ENCODE measurements around the gene NRXN3.

NRXN3 gene

GRCh38 chr14:79487632-79488031 lies 1317.5 kb downstream of the NRXN3 start:
- Histone ChIP-seq H4K20me1 (ENCODE audit: insufficient read depth, low read length) (no peaks in the 10 kb centered on the region), H3K4me2 (ENCODE audit: low read length) (no peak overlapping the region), H3K9me2 (ENCODE audit: low read depth, low read length) (no peaks in the 10 kb centered on the region), H3F3A (ENCODE audit: insufficient read depth, low read length) (no peaks in the 10 kb centered on the region), H3K27me3 (ENCODE audit: insufficient read depth, low read length) (no peaks in the 10 kb centered on the region), H3K9me3 (ENCODE audit: low read length) (no peaks in the 10 kb centered on the region), H3K27ac (ENCODE audit: low read depth, low read length, poor library complexity, severe bottlenecking) (no peak overlapping the region), H3K4me3 (ENCODE audit: low read depth, low read length, poor library complexity, severe bottlenecking) (no peak overlapping the region), H2AFZ (ENCODE audit: low read length) (no peak overlapping the region), H3K36me3 (ENCODE audit: insufficient read depth, low read length) (no peaks in the 10 kb centered on the region), H3K4me1 (ENCODE audit: insufficient read depth, low read length, severe bottlenecking) (no peaks in the 10 kb centered on the region), H3K79me2 (ENCODE audit: insufficient read depth, low read length) (no peaks in the 10 kb centered on the region), H3K9ac (ENCODE audit: low read length) (no peak overlapping the region)
- no peak for TF ChIP-seq EZH2 (IDR thresholded peaks at IDR 0.05; ENCODE audit: borderline replicate concordance, low read length)

GRCh38 chr14:79491161-79491560 lies 1321.0 kb downstream of the NRXN3 start:
- H3K4me3 ChIP-seq (ENCODE audit: low read depth, low read length, poor library complexity, severe bottlenecking), result no peak overlapping the region
- no peaks in the 10 kb centered on the region for H3F3A ChIP-seq (ENCODE audit: insufficient read depth, low read length)
- H3K4me1 ChIP-seq (ENCODE audit: insufficient read depth, low read length, severe bottlenecking), result no peaks in the 10 kb centered on the region
- H3K9ac ChIP-seq (ENCODE audit: low read length), result no peak overlapping the region
- H2AFZ ChIP-seq (ENCODE audit: low read length), result no peak overlapping the region
- no peak overlapping the region for H3K4me2 ChIP-seq (ENCODE audit: low read length)
- no peaks in the 10 kb centered on the region for H3K9me2 ChIP-seq (ENCODE audit: low read depth, low read length)
- H3K79me2 ChIP-seq (ENCODE audit: insufficient read depth, low read length), result no peaks in the 10 kb centered on the region
- no peaks in the 10 kb centered on the region for H3K36me3 ChIP-seq (ENCODE audit: insufficient read depth, low read length)
- no peaks in the 10 kb centered on the region for H4K20me1 ChIP-seq (ENCODE audit: insufficient read depth, low read length)
- TF ChIP-seq EZH2 (IDR thresholded peaks at IDR 0.05; ENCODE audit: borderline replicate concordance, low read length) (no peak), CTCF (IDR thresholded peaks at IDR 0.05; ENCODE audit: low read length) (no peak)
- no peak overlapping the region for H3K27ac ChIP-seq (ENCODE audit: low read depth, low read length, poor library complexity, severe bottlenecking)
- H3K27me3 ChIP-seq (ENCODE audit: insufficient read depth, low read length), result no peaks in the 10 kb centered on the region
- H3K9me3 ChIP-seq (ENCODE audit: low read length), result no peaks in the 10 kb centered on the region

- H3K9ac ChIP-seq (ENCODE audit: low read length), result no peak overlapping the region
- H3K4me2 ChIP-seq (ENCODE audit: low read length), result no peak overlapping the region
- no peak overlapping the region for H3K4me3 ChIP-seq (ENCODE audit: low read depth, low read length, poor library complexity, severe bottlenecking)
- H3K9me3 ChIP-seq (ENCODE audit: low read length), result no peaks in the 10 kb centered on the region
- H3K27ac ChIP-seq (ENCODE audit: low read depth, low read length, poor library complexity, severe bottlenecking), result no peak overlapping the region
- no peaks in the 10 kb centered on the region for H3K4me1 ChIP-seq (ENCODE audit: insufficient read depth, low read length, severe bottlenecking)
- no peaks in the 10 kb centered on the region for H4K20me1 ChIP-seq (ENCODE audit: insufficient read depth, low read length)
- H3K9me2 ChIP-seq (ENCODE audit: low read depth, low read length), result no peaks in the 10 kb centered on the region
- no peaks in the 10 kb centered on the region for H3K79me2 ChIP-seq (ENCODE audit: insufficient read depth, low read length)
- H3K36me3 ChIP-seq (ENCODE audit: insufficient read depth, low read length), result no peaks in the 10 kb centered on the region
- no peak for TF ChIP-seq CTCF (IDR thresholded peaks at IDR 0.05; ENCODE audit: low read length)
- no peak for TF ChIP-seq EZH2 (IDR thresholded peaks at IDR 0.05; ENCODE audit: borderline replicate concordance, low read length)
- H3K27me3 ChIP-seq (ENCODE audit: insufficient read depth, low read length), result no peaks in the 10 kb centered on the region
- no peaks in the 10 kb centered on the region for H3F3A ChIP-seq (ENCODE audit: insufficient read depth, low read length)
- no peak overlapping the region for H2AFZ ChIP-seq (ENCODE audit: low read length)
Measured at GRCh38 chr14:79493081-79493645, 1323.0 kb downstream of the NRXN3 start.

GRCh38 chr14:79496701-79497100 lies 1326.5 kb downstream of the NRXN3 start:
- H3K27ac ChIP-seq (ENCODE audit: low read depth, low read length, poor library complexity, severe bottlenecking), result no peak overlapping the region

More at GRCh38 chr14:79496701-79497100, 1326.5 kb downstream of the NRXN3 start:
- H3K4me3 ChIP-seq (ENCODE audit: low read depth, low read length, poor library complexity, severe bottlenecking), result no peak overlapping the region
- H3K9ac ChIP-seq (ENCODE audit: low read length), result no peak overlapping the region
- H3K9me2 ChIP-seq (ENCODE audit: low read depth, low read length), result no peaks in the 10 kb centered on the region
- no peak overlapping the region for H3K4me2 ChIP-seq (ENCODE audit: low read length)
- H4K20me1 ChIP-seq (ENCODE audit: insufficient read depth, low read length), result no peaks in the 10 kb centered on the region
- H3K27me3 ChIP-seq (ENCODE audit: insufficient read depth, low read length), result no peaks in the 10 kb centered on the region
- no peaks in the 10 kb centered on the region for H3K79me2 ChIP-seq (ENCODE audit: insufficient read depth, low read length)
- no peaks in the 10 kb centered on the region for H3F3A ChIP-seq (ENCODE audit: insufficient read depth, low read length)
- no peaks in the 10 kb centered on the region for H3K9me3 ChIP-seq (ENCODE audit: low read length)
- TF ChIP-seq EZH2 (IDR thresholded peaks at IDR 0.05; ENCODE audit: borderline replicate concordance, low read length) (no peak), CTCF (IDR thresholded peaks at IDR 0.05; ENCODE audit: low read length) (no peak)
- H3K4me1 ChIP-seq (ENCODE audit: insufficient read depth, low read length, severe bottlenecking), result no peaks in the 10 kb centered on the region
- H3K36me3 ChIP-seq (ENCODE audit: insufficient read depth, low read length), result no peaks in the 10 kb centered on the region
- H2AFZ ChIP-seq (ENCODE audit: low read length), result no peak overlapping the region

Measured in OCI-LY1 (cell line).